Ammon's horn (tissue), 1 donor: Measurements from ENCODE around the gene BCAP31.

ENCODE experiments used
- DNase-seq: peaks from one replicate; pipeline ENCODE4 v3.0.0-alpha.2; 2016; ENCODE audit warnings: low spot score

Gene BCAP31

GRCh38 chrX:153724252-153725038 is at the start of gene BCAP31, which contains the start of gene ABCD1:
Gene BCAP31, minus strand, starts transcription at chrX:153724387. Its CDS starts 1,143 bp downstream, at chrX:153723244.
Gene ABCD1, plus strand, starts transcription at chrX:153724856. Its CDS starts 411 bp downstream, at chrX:153725267.
- DNase-seq, result peak; percentile 83

GRCh38 chrX:153773218-153773611 is 49.0 kb upstream of the BCAP31 start:
- no peak for DNase-seq

GRCh38 chrX:153772316-153773217 is 48.4 kb upstream of the BCAP31 start:
- DNase-seq, result no peak

- no peak for DNase-seq
These were observed 47.5 kb upstream of the BCAP31 start for GRCh38 chrX:153771415-153772315.

DNA sequence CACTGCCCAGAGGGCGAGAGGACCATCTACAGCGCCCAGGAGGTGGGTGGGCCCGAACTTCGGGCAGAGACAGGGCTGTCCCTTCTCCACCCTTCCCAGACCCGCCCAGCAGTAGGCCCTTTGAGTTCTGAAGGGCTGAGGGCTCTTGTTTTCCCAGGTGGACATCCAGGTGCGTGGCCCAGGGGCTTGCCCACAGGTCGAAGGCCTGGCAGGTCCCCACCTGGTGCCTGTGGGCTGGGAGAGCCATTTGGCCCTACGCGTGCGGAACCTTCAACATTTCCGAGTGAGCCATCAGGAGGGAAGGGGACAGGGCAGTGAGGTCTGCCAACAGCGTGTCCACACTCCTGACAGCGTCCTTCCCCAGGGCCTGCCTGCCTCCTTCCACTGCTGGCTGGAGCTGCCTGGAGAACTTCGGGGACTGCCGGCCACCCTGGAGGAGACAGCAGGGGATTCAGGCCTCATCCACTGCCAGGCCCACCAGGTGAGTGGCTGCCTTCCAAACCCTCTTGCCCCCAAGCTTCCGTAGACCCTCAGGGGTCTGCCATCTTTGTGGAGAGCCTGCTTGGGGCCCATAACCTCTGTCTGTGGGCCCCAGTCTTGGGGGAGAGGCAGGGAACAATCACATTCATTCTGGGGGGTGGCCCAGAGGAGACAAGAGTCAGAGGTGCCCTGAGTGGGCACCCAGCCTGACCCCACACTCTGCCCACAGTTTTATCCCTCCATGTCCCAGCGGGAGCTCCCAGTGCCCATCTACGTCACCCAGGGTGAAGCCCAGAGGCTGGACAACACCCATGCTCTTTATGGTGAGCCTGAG is 46.6 kb upstream of the BCAP31 start:
- DNase-seq, result no peak

DNA sequence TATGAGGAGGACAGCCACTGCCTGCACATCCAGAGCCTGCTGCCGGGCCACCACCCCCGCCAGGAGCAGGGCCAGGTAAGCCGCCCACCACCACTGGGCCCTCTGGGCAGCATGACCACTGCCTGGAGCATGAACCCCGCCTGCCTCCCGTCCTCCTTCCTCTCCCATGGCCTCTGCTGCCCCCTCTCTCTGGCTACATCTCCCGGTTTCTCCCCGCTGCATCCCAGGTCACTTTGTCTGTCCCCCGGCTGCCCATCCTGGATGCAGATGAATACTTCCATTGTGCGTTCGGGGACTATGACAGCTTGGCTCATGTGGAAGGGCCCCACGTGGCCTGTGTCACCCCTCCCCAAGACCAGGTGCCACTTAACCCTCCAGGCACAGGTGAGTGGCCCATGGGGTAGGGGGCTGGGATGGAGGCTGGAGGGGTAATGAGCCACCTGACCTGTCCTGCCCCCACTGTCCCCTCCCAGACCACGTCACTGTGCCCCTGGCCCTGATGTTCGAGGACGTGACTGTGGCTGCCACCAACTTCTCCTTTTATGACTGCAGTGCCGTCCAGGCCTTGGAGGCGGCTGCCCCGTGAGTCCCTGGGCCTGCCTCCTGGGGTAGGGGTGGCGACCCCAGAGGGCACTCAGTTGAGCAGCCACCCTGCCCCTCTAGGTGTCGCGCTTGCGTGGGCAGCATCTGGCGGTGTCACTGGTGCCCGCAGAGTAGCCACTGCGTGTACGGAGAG is 45.8 kb upstream of the BCAP31 start:
- no peak for DNase-seq

GRCh38 chrX:153769158-153769864 is 45.1 kb upstream of the BCAP31 start:
- no peak for DNase-seq

- DNase-seq, result no peak
These were observed 44.3 kb upstream of the BCAP31 start for GRCh38 chrX:153768311-153769157.

DNA sequence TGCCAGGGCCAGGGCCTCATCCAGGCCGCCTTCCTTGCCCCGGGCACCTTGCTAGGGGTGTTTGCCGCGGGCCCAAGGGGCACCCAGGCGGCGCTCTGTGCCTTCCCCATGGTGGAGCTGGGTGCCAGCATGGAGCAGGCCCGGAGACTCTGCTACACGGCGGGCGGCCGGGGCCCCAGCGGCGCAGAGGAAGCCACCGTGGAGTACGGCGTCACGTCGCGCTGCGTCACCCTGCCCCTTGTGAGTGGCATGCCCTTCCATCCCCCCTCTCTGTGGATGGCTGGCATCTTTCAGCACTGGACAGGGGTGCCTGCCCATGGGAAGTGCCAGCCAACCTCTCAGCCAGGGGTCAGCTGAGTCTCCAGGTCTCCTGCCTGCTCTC is 43.5 kb upstream of the BCAP31 start:
- no peak for DNase-seq

DNA sequence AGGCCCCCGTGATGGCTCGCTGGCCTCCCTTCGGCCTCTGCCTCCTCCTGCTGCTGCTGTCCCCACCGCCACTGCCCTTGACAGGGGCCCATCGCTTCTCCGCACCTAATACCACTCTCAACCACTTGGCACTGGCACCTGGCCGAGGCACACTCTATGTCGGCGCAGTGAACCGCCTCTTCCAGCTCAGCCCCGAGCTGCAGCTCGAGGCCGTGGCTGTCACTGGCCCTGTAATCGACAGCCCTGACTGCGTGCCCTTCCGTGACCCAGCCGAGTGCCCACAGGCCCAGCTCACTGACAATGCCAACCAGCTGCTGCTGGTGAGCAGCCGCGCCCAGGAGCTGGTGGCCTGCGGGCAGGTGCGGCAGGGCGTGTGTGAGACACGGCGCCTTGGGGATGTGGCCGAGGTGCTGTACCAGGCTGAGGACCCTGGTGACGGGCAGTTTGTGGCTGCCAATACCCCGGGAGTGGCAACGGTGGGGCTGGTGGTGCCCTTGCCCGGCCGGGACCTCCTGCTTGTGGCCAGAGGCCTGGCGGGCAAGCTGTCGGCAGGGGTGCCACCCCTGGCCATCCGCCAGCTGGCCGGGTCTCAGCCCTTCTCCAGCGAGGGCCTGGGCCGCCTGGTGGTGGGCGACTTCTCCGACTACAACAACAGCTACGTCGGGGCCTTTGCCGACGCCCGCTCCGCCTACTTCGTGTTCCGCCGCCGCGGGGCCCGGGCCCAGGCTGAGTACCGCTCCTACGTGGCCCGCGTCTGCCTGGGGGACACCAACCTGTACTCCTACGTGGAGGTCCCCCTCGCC is 42.9 kb upstream of the BCAP31 start:
- no peak for DNase-seq

DNA sequence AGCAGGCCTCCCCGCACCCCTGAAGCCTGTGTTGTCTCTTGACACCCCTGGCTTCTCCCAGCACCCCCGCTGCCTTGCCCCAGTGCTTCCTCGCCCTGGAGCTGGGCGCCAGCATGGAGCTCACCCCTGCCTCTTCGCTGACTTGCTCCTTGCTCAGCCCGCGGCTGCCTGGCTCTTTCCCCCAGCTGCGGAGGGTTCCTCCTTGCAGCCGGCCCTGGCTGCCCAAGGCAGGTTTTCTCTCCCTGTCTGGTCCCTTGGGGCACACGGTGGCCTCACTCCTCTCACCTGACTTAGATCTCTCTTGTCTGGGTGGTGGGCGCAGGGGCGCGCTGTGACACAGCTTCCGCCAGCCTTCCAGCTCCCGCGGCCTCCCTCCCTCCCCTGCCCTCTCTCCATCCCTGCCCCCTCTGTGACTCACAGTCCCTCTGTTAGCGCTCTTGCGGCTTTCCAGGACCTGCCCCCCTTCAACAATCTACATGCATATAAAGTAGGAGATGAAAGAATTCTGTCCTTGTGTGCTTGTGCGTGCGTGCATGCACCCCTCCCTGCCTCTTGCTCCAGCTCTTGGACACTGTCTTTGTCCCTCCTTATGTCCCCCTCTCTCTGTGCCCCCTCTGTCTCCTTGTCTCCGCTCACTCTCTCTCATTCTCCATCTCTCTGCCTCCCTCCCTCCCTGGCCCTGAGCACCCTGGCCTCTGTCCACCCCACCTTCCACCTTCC is 42.1 kb upstream of the BCAP31 start:
- peak; percentile 74 for DNase-seq

DNA sequence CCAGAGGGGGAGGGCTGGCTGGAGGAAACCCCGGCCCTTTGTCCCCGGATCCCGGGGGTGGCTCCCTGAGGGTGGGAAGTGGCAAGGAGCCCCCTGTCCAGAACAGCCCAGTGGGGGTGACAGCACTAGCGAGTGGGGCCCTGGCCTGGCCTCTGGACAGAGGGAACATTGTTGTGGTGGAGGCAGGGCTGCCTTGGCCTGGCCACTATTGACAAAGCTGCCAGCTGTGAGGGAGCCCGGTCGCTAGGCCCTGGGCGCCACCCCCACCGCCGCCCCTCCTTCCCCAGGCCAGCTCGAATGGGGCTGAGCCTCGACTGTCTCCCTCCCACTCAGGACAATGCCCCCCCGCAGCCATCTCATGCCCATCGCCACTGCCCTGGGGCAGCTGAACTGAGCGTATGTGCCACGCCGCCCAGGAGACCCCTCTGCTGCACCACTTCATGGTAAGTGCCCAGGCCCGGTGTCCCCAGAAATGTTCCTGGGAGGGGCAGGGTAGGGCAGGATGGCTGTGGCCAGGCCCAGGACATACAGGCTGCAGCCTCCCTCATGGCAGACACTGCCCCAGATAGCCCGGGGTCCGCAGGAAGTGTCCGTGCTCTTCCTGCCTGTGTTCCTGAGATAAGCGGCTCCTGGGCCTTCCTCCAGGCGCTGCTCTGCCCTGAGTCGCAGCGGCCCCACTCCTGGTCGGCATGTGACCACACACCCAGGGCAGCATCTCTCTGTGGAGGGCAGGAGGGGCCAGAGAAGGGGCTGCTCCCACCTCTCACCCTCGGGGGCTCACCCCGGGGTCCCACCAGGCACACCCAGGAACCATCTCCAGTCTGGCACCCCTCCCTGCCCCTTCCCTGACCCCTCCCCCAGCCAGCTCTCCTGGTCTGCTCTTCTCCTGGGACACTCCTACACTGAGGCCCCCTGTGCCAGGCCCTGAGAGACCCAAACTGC is 41.2 kb upstream of the BCAP31 start:
- peak; percentile 93 for DNase-seq

GRCh38 chrX:153764786-153765137 is 40.6 kb upstream of the BCAP31 start:
- DNase-seq, result no peak

DNA sequence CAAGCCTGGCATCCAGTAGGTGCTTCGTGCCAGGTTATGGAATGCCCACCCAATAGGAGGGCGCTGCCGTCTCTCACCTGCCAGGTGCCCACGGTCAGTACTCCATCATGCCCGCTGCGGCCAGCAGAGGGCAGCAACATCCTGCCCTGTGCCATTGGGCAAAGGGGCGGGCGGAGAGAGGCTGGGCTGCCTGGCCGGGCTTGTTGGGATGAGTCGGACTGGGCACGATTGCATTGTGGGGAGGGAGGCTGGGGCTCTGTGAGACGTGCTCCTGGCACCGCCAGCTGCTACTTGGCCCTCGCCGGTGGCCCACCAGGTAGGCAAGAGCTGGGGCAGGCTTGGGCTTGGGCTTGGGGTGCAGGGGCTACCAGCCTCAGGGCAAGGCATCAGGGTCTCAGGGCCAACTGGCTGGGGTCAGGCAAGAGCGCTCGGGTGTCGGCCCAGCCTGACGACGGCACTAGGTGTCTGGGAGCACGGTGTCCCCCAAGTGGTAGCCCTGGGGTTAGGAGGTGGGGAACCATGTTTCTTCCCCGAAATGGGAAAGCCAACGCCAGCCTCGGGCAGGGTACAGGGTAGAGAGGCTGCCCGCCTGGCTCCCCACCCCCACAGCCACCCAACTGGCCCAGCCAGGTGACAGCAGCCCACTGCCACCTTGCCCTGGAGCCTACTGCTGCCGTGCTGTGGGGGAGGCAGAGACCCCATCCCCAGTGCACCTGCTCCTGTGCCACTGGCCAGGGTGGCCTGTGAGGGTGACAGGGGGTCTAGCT is 40.0 kb upstream of the BCAP31 start, which contains the start of gene PLXNB3:
Gene PLXNB3 (plus strand): TSS at position 261 of the 767 bp plus-strand sequence. CDS start 1,287 bp downstream, outside the sequence.
- DNase-seq, result peak; percentile 89

DNA sequence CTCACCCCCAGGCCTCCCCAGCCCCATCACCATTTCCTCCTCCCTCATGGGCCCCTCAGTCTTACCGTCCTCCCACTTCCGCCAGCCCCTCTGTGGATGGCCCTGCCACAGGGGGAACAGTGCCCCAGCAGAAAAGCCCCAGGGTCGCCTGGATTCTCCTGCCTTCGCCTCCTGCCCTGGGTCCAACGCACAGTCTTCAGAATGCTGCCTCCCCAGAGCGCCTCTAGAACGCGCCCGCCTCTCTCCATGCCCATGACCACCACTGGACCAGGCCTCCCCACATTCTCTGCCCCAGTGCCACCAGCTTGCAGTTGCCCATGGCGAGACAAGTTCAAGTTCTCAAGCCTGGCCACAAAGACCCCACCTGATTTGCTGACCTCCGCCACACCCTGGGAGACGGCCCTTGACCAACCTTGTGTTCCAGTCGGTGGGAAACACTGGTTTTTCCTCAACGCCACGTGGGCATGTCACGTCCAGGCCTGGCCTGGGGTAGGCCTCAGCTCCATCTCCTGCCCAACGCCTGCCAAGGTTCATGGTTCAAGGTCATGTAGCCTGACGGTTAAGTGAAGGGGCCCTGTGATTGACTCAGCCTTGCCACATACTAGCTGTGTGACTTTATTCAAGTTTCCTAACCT is 39.2 kb upstream of the BCAP31 start:
- DNase-seq, result no peak
